Measurements from ENCODE around the gene SFMBT1. TPM values are rescaled to one million over a fixed set of nuclear protein-coding genes. Genes with fewer than 3 reads are reported as not detected.

SFMBT1 gene
- total and polyA plus RNA-seq, 2 experiments from 2014 or later: 5.3 to 24.0 TPM

DNA sequence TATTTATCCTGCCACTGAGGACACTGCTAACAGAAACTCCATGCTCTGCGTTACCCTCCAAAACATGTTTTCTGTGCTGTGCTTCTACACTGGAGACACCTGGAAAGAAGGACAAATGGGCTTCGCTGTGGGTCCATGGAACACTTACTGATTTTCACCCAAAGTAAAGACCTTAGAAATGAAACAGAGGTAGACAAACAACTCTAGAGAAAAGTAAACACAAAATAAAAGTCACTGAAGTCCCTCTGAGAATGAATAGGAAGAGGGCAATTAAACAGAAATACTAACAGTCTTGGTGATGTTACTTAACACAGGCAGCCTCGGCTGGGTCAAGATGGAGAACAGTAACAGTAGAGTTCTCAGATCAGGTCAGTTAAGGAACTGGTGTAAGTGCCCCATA, 141.9 kb downstream of the SFMBT1 start:
- H3F3A ChIP-seq (replicated peaks; ENCODE audit: low read depth): no peaks in the 10 kb centered on the region
- DNase-seq (ENCODE audit: low spot score) (no peak), ATAC-seq (no peak)
- Mint-ChIP-seq H3K27me3 (ENCODE audit: insufficient read depth, low read depth, poor library complexity) (no peaks in the 10 kb centered on the region), H3K9me3 (no peaks in the 10 kb centered on the region), H3K4me3 (no peak overlapping the region), H3K27ac (no peak overlapping the region), H3K4me1 (peaks cover 5% of the 10 kb centered on the region; the same call in 2 of the 3 replicates), H3K36me3 (ENCODE audit: low read depth) (peaks cover 9% of the 10 kb centered on the region)
- 0 out of 2 replicates have a peak, but pooled peaks cover 4% of the 10 kb centered on the region for H3K27me3 ChIP-seq (ENCODE audit: insufficient read depth)
- H3K4me2 ChIP-seq: no peak overlapping the region
- no peaks in the 10 kb centered on the region for H3K36me3 ChIP-seq (ENCODE audit: insufficient read depth)
- 0 out of 2 replicates have a peak, but pooled peaks cover 7% of the 10 kb centered on the region for H4K20me1 ChIP-seq (replicated peaks; ENCODE audit: insufficient read depth)
- no peak overlapping the region for H2AFZ ChIP-seq
- H3K4me3 ChIP-seq: no peak overlapping the region
- no peaks in the 10 kb centered on the region for H3K9me2 ChIP-seq (ENCODE audit: insufficient read depth)
- H3K4me1 ChIP-seq (ENCODE audit: insufficient read depth): no peaks in the 10 kb centered on the region
- no peak overlapping the region for H3K27ac ChIP-seq (ENCODE audit: low read depth)
- H3K79me2 ChIP-seq (replicated peaks; ENCODE audit: insufficient read depth): no peaks in the 10 kb centered on the region
- TF ChIP-seq, protein P1, sequence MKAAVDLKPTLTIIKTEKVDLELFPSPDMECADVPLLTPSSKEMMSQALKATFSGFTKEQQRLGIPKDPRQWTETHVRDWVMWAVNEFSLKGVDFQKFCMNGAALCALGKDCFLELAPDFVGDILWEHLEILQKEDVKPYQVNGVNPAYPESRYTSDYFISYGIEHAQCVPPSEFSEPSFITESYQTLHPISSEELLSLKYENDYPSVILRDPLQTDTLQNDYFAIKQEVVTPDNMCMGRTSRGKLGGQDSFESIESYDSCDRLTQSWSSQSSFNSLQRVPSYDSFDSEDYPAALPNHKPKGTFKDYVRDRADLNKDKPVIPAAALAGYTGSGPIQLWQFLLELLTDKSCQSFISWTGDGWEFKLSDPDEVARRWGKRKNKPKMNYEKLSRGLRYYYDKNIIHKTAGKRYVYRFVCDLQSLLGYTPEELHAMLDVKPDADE (IDR thresholded peaks at IDR 0.05): no peak
- TF ChIP-seq EZH2phosphoT487 (IDR thresholded peaks at IDR 0.05; ENCODE audit: unreplicated experiment) (no peak), POLR2AphosphoS5 (IDR thresholded peaks at IDR 0.05; ENCODE audit: low read depth) (no peak), CREB1 (CRISPR knock-in tag; IDR thresholded peaks at IDR 0.05; ENCODE audit: low read depth) (no peak), ZNF331 (CRISPR knock-in tag; IDR thresholded peaks at IDR 0.05; ENCODE audit: low read depth) (no peak)
- TF ChIP-seq, protein P2, sequence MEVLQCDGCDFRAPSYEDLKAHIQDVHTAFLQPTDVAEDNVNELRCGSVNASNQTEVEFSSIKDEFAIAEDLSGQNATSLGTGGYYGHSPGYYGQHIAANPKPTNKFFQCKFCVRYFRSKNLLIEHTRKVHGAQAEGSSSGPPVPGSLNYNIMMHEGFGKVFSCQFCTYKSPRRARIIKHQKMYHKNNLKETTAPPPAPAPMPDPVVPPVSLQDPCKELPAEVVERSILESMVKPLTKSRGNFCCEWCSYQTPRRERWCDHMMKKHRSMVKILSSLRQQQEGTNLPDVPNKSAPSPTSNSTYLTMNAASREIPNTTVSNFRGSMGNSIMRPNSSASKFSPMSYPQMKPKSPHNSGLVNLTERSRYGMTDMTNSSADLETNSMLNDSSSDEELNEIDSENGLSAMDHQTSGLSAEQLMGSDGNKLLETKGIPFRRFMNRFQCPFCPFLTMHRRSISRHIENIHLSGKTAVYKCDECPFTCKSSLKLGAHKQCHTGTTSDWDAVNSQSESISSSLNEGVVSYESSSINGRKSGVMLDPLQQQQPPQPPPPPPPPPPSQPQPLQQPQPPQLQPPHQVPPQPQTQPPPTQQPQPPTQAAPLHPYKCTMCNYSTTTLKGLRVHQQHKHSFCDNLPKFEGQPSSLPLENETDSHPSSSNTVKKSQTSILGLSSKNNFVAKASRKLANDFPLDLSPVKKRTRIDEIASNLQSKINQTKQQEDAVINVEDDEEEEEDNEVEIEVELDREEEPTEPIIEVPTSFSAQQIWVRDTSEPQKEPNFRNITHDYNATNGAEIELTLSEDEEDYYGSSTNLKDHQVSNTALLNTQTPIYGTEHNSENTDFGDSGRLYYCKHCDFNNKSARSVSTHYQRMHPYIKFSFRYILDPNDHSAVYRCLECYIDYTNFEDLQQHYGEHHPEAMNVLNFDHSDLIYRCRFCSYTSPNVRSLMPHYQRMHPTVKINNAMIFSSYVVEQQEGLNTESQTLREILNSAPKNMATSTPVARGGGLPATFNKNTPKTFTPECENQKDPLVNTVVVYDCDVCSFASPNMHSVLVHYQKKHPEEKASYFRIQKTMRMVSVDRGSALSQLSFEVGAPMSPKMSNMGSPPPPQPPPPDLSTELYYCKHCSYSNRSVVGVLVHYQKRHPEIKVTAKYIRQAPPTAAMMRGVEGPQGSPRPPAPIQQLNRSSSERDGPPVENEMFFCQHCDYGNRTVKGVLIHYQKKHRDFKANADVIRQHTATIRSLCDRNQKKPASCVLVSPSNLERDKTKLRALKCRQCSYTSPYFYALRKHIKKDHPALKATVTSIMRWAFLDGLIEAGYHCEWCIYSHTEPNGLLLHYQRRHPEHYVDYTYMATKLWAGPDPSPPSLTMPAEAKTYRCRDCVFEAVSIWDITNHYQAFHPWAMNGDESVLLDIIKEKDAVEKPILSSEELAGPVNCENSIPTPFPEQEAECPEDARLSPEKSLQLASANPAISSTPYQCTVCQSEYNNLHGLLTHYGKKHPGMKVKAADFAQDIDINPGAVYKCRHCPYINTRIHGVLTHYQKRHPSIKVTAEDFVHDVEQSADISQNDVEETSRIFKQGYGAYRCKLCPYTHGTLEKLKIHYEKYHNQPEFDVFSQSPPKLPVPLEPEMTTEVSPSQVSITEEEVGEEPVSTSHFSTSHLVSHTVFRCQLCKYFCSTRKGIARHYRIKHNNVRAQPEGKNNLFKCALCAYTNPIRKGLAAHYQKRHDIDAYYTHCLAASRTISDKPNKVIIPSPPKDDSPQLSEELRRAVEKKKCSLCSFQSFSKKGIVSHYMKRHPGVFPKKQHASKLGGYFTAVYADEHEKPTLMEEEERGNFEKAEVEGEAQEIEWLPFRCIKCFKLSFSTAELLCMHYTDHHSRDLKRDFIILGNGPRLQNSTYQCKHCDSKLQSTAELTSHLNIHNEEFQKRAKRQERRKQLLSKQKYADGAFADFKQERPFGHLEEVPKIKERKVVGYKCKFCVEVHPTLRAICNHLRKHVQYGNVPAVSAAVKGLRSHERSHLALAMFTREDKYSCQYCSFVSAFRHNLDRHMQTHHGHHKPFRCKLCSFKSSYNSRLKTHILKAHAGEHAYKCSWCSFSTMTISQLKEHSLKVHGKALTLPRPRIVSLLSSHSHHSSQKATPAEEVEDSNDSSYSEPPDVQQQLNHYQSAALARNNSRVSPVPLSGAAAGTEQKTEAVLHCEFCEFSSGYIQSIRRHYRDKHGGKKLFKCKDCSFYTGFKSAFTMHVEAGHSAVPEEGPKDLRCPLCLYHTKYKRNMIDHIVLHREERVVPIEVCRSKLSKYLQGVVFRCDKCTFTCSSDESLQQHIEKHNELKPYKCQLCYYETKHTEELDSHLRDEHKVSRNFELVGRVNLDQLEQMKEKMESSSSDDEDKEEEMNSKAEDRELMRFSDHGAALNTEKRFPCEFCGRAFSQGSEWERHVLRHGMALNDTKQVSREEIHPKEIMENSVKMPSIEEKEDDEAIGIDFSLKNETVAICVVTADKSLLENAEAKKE (CRISPR knock-in tag; IDR thresholded peaks at IDR 0.05): no peak
- TF ChIP-seq, protein P3, sequence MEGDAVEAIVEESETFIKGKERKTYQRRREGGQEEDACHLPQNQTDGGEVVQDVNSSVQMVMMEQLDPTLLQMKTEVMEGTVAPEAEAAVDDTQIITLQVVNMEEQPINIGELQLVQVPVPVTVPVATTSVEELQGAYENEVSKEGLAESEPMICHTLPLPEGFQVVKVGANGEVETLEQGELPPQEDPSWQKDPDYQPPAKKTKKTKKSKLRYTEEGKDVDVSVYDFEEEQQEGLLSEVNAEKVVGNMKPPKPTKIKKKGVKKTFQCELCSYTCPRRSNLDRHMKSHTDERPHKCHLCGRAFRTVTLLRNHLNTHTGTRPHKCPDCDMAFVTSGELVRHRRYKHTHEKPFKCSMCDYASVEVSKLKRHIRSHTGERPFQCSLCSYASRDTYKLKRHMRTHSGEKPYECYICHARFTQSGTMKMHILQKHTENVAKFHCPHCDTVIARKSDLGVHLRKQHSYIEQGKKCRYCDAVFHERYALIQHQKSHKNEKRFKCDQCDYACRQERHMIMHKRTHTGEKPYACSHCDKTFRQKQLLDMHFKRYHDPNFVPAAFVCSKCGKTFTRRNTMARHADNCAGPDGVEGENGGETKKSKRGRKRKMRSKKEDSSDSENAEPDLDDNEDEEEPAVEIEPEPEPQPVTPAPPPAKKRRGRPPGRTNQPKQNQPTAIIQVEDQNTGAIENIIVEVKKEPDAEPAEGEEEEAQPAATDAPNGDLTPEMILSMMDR (conservative IDR thresholded peaks at IDR 0.05; ENCODE audit: low read depth in 2 of 2): no peak
- TF ChIP-seq, protein P4, sequence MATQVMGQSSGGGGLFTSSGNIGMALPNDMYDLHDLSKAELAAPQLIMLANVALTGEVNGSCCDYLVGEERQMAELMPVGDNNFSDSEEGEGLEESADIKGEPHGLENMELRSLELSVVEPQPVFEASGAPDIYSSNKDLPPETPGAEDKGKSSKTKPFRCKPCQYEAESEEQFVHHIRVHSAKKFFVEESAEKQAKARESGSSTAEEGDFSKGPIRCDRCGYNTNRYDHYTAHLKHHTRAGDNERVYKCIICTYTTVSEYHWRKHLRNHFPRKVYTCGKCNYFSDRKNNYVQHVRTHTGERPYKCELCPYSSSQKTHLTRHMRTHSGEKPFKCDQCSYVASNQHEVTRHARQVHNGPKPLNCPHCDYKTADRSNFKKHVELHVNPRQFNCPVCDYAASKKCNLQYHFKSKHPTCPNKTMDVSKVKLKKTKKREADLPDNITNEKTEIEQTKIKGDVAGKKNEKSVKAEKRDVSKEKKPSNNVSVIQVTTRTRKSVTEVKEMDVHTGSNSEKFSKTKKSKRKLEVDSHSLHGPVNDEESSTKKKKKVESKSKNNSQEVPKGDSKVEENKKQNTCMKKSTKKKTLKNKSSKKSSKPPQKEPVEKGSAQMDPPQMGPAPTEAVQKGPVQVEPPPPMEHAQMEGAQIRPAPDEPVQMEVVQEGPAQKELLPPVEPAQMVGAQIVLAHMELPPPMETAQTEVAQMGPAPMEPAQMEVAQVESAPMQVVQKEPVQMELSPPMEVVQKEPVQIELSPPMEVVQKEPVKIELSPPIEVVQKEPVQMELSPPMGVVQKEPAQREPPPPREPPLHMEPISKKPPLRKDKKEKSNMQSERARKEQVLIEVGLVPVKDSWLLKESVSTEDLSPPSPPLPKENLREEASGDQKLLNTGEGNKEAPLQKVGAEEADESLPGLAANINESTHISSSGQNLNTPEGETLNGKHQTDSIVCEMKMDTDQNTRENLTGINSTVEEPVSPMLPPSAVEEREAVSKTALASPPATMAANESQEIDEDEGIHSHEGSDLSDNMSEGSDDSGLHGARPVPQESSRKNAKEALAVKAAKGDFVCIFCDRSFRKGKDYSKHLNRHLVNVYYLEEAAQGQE (IDR thresholded peaks at IDR 0.05; ENCODE audit: unreplicated experiment): no peak

Data from GM23338 (cell line).